Body of pancreas (tissue), 4 donors: Measurements from ENCODE around the gene ISL2. TPM values are rescaled to one million over a fixed set of nuclear protein-coding genes. Genes with fewer than 3 reads are reported as not detected.

Experiments used
- ATAC-seq: fragments of 150-250 bp; one replicate; pipeline ENCODE4 v1.9.1; 2016
- DNase-seq, 4 donors: peaks; one replicate each; pipeline ENCODE4 v3.0.0-alpha.2; 2019
- H3K27ac ChIP-seq, 4 donors: fragments of 200-600 bp; sonication (generic); 1 replicate in 3 of 4; 2 replicates in 1 of 4; pipeline versions ENCODE4 v1.5.1 to v1.6.1; 2016 to 2019; ENCODE audit warnings: mild to moderate bottlenecking in 1 of 4, mixed read lengths in 1 of 4, moderate library complexity in 1 of 4
- H3K27me3 ChIP-seq, 2 donors: fragments of 200-600 bp; sonication (generic); one replicate each; pipeline ENCODE4 v1.6.0; 2016; ENCODE audit warnings: mild to moderate bottlenecking in 1 of 2
- H3K36me3 ChIP-seq, 2 donors: fragments of 200-600 bp; sonication (generic); replicated peaks in 1 of 2; 2 replicates each; pipeline ENCODE4 v1.5.1; 2016; ENCODE audit warnings: low read depth in 2 of 2; ENCODE audit not compliant: insufficient read depth in 1 of 2
- H3K4me1 ChIP-seq: fragments of 200-600 bp; sonication (generic); one replicate; pipeline ENCODE4 v1.6.0; 2016
- H3K4me3 ChIP-seq, 2 donors: fragments of 200-600 bp; sonication (generic); 1 replicate in 1 of 2; 2 replicates in 1 of 2; pipeline ENCODE4 v1.5.1; 2016 to 2019
- H3K9me3 ChIP-seq, 3 donors: fragments of 200-600 bp; sonication (generic); 1 replicate in 2 of 3; 2 replicates in 1 of 3; pipeline ENCODE4 v1.5.1; 2016
- POLR2A ChIP-seq, 3 donors: fragments of 450-650 bp; IDR thresholded peaks; one replicate each; pipeline ENCODE4 v1.6.1; 2016; ENCODE audit warnings: antibody characterized with exemption in 3 of 3, mild to moderate bottlenecking in 2 of 3
- WGBS, 2 donors: methylation state at CpG; one replicate each; pipeline ENCODE4 v1.1.5; 2017; 5-methylcytosine and 5-hydroxymethylcytosine counted together
- intact Hi-C: fragments of 100-400 bp; cut with DNase I; formaldehyde crosslinking; loops from one replicate; pipeline ENCODE4 v1.15.1; 2023
- total RNA-seq, 2 donors: library from RNA; depleted of rRNA; stranded (reverse); fragments of >200 nt; gene quantifications; one replicate each; pipeline ENCODE4 v1.1.0, GENCODE V29; 2016
- TF ChIP-seq, protein P1 (sequence below), 7 experiments: fragments of 450-650 bp in 4 of 7; fragments of 200-600 bp in 3 of 7; sonication (generic) in 3 of 7; IDR thresholded peaks; one replicate each; pipeline ENCODE4 v1.5.1; 2016 to 2019; ENCODE audit warnings: antibody characterized with exemption in 7 of 7

The ISL2 gene
- total RNA-seq, 2 donors from 2014 or later, result not detected

DNA sequence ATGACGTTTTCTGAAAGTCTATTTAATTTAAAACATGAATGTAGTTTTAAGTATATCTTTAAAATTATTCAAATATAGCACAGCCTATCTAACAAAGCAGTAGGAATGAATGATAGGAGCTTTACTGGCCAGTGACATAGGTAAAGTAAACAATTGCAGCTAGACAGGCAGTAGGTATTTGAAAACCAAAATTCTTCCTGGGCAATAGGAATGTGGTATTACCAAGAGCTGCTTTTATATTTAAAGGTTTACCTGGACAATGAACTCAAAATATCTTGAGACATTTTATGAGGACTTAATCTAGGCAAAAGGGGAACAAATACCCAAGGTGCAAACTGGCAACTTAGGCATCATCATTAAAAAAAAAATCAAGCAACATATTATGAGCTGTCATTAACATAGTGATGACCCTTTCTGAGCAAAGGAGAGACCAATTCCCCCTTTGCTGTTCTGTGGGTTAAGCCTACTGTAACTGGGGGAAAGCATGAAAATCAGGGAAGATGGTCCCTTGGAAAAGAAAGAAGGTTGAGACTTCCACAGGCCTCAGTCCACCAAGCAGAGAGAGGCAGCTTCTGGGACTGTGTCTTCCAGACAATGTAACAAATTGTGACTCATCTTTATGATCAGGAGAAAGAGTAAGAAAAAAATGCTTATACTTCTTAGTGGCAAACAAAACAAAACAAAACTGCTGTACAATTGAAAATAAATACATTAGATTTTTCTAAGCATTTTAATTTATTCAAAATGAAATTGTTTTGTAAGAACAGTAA lies 12.9 kb downstream of the ISL2 start:
- DNase-seq (no peak), ATAC-seq (no peak)
- Histone ChIP-seq H3K27me3 (peaks cover 0 to 28% of the 10 kb centered on the region in 2 donors), H3K27ac (no peak overlapping the region), H3K4me3 (no peak overlapping the region), H3K4me1 (peaks cover 17% of the 10 kb centered on the region), H3K36me3 (no peaks in the 10 kb centered on the region), H3K9me3 (no peaks in the 10 kb centered on the region)
- intact Hi-C loops, result no loop called here
- WGBS, 2 donors, result 72 to 96% methylated on average over 1 of the region's 1 CpG
- TF ChIP-seq, protein P1, sequence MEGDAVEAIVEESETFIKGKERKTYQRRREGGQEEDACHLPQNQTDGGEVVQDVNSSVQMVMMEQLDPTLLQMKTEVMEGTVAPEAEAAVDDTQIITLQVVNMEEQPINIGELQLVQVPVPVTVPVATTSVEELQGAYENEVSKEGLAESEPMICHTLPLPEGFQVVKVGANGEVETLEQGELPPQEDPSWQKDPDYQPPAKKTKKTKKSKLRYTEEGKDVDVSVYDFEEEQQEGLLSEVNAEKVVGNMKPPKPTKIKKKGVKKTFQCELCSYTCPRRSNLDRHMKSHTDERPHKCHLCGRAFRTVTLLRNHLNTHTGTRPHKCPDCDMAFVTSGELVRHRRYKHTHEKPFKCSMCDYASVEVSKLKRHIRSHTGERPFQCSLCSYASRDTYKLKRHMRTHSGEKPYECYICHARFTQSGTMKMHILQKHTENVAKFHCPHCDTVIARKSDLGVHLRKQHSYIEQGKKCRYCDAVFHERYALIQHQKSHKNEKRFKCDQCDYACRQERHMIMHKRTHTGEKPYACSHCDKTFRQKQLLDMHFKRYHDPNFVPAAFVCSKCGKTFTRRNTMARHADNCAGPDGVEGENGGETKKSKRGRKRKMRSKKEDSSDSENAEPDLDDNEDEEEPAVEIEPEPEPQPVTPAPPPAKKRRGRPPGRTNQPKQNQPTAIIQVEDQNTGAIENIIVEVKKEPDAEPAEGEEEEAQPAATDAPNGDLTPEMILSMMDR (IDR thresholded peaks at IDR 0.05), result no peak
- TF ChIP-seq POLR2A (IDR thresholded peaks at IDR 0.05), result no peak

DNA sequence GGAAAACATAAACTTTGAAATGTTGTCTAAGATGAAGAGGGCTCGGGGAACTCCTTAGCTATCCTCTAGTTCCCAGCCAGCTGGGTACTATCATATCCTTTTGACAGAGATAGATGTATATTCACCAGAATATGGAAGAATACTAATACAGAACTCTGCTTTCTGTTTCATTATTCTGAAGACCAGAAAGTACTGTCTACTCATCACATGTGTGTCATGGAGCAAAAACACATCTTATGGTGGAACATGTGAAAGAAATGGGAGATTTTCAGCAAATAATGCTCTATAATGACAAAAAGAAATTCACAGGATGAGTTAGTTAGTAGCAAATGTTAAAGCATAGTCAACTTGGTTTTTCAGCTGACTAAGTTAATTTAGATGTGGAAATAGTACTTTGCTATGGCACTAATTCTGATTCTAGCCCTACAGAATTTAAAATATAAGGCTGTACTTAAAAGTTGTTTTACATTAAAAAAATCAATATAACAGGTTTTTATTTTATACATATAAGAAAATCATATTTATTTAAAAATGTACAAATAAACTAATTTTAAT lies 16.5 kb downstream of the ISL2 start:
- H3K9me3 ChIP-seq, result no peaks in the 10 kb centered on the region
- no peaks in the 10 kb centered on the region for H3K36me3 ChIP-seq
- H3K4me1 ChIP-seq, result no peaks in the 10 kb centered on the region
- no peak overlapping the region for H3K27ac ChIP-seq
- TF ChIP-seq, protein P1 (IDR thresholded peaks at IDR 0.05), result no peak
- no peak for TF ChIP-seq POLR2A (IDR thresholded peaks at IDR 0.05)
- H3K27me3 ChIP-seq, result no peaks in the 10 kb centered on the region
- no peak for ATAC-seq
- DNase-seq, result no peak
- no peak overlapping the region for H3K4me3 ChIP-seq
- 94 to 100% methylated on average over 1 of the region's 1 CpG for WGBS, 2 donors
- intact Hi-C loops, result no loop called here

- Histone ChIP-seq H3K4me3 (no peak overlapping the region), H3K27ac (no peak overlapping the region), H3K27me3 (no peaks in the 10 kb centered on the region), H3K36me3 (no peaks in the 10 kb centered on the region), H3K4me1 (no peaks in the 10 kb centered on the region), H3K9me3 (no peaks in the 10 kb centered on the region)
- no peak for TF ChIP-seq POLR2A (IDR thresholded peaks at IDR 0.05)
- TF ChIP-seq, protein P1 (IDR thresholded peaks at IDR 0.05), result no peak
- 93 to 95% methylated on average over 10 of the region's 10 CpGs for WGBS, 2 donors
- intact Hi-C loops, result no loop called here
- DNase-seq (no peak), ATAC-seq (no peak)
These were observed 17.3 kb downstream of the ISL2 start for GRCh38 chr15:76353903-76354302.

- Histone ChIP-seq H3K27ac (no peak overlapping the region), H3K27me3 (no peaks in the 10 kb centered on the region), H3K9me3 (no peaks in the 10 kb centered on the region), H3K4me3 (no peak overlapping the region), H3K4me1 (no peaks in the 10 kb centered on the region), H3K36me3 (no peaks in the 10 kb centered on the region)
- 81 to 83% methylated on average over 3 of the region's 3 CpGs for WGBS, 2 donors
- DNase-seq, result no peak
- TF ChIP-seq, protein P1 (IDR thresholded peaks at IDR 0.05), result no peak
- TF ChIP-seq POLR2A (IDR thresholded peaks at IDR 0.05), result no peak
- intact Hi-C loops, result no loop called here
- ATAC-seq, result no peak
These were observed 18.4 kb downstream of the ISL2 start for GRCh38 chr15:76354823-76355440.
